Erythroblast (primary cell): ENCODE measurements around the gene ACSF3.

Source experiments
- GATA1 ChIP-seq: IDR thresholded peaks from 2 replicates; pipeline ENCODE4 v1.6.1; 2011; ENCODE audit warnings: low read depth, mild to moderate bottlenecking, control low read depth, low read length, moderate library complexity
- POLR2A ChIP-seq: IDR thresholded peaks from 2 replicates; pipeline ENCODE4 v1.6.1; 2011; ENCODE audit warnings: mild to moderate bottlenecking, low read length

GRCh38 chr16:89087922-89088497, 5.6 kb upstream of the ACSF3 start:
- TF ChIP-seq POLR2A (no peak), GATA1 (no peak)
